GM23338 (cell line): Measurements from ENCODE around the gene LDB3. TPM values are rescaled to one million over a fixed set of nuclear protein-coding genes. Genes with fewer than 3 reads are reported as not detected.
"Not testable (repeated sequence)": the region's sequence is repeated elsewhere in the genome, so short reads cannot be mapped to it uniquely, and the experiment has no call there.

Source experiments
- ATAC-seq: fragments of 200-7000 bp; cut with Tn5 transposase; 3 replicates; pipeline ENCODE4 v1.9.1; 2020
- DNase-seq: peaks from one replicate; pipeline ENCODE4 v3.0.0-alpha.2; 2015; ENCODE audit warnings: low spot score
- H2AFZ ChIP-seq: fragments of 200-600 bp; sonication (generic); 2 replicates; pipeline ENCODE4 v1.8.0; 2016; ENCODE audit warnings: antibody characterized with exemption, mild to moderate bottlenecking, moderate library complexity
- H3F3A ChIP-seq: fragments of 200-600 bp; sonication (generic); replicated peaks from 2 replicates; pipeline ENCODE4 v1.8.0; 2017; ENCODE audit warnings: antibody characterized with exemption, mixed run types, low read depth
- H3K27ac ChIP-seq: fragments of 200-600 bp; sonication (generic); 2 replicates; pipeline ENCODE4 v1.6.1; 2016; ENCODE audit warnings: low read depth
- H3K27me3 ChIP-seq: fragments of 200-600 bp; sonication (generic); 2 replicates; pipeline ENCODE4 v1.8.0; 2016; ENCODE audit warnings: mild to moderate bottlenecking, mixed run types, moderate library complexity; ENCODE audit not compliant: insufficient read depth
- H3K36me3 ChIP-seq: fragments of 200-600 bp; sonication (generic); 2 replicates; pipeline ENCODE4 v1.8.0; 2016; ENCODE audit warnings: mild to moderate bottlenecking; ENCODE audit not compliant: insufficient read depth
- H3K4me1 ChIP-seq: fragments of 200-600 bp; sonication (generic); 2 replicates; pipeline ENCODE4 v1.8.0; 2016; ENCODE audit warnings: mild to moderate bottlenecking, moderate library complexity; ENCODE audit not compliant: insufficient read depth
- H3K4me2 ChIP-seq: fragments of 200-600 bp; sonication (generic); 2 replicates; pipeline ENCODE4 v1.7.1; 2017; ENCODE audit warnings: mixed run types
- H3K4me3 ChIP-seq: fragments of 200-600 bp; sonication (generic); 2 replicates; pipeline ENCODE4 v1.6.1; 2016; ENCODE audit warnings: mixed run types
- H3K79me2 ChIP-seq: fragments of 200-600 bp; sonication (generic); replicated peaks from 2 replicates; pipeline ENCODE4 v1.8.0; 2017; ENCODE audit warnings: mild to moderate bottlenecking; ENCODE audit not compliant: insufficient read depth
- H3K9me2 ChIP-seq: fragments of 200-600 bp; sonication (generic); 2 replicates; pipeline ENCODE4 v1.8.0; 2017; ENCODE audit not compliant: insufficient read depth
- H4K20me1 ChIP-seq: fragments of 200-600 bp; sonication (generic); replicated peaks from 2 replicates; pipeline ENCODE4 v1.8.0; 2017; ENCODE audit warnings: mild to moderate bottlenecking; ENCODE audit not compliant: insufficient read depth
- H3K27ac Mint-ChIP-seq: 2 replicates; pipeline ENCODE4 v1.8.0; 2020; ENCODE audit warnings: inconsistent platforms, mild to moderate bottlenecking, moderate library complexity, mixed read lengths
- H3K27me3 Mint-ChIP-seq: 3 replicates; pipeline ENCODE4 v1.8.0; 2022; ENCODE audit warnings: low read depth, mild to moderate bottlenecking, moderate library complexity, mixed read lengths, inconsistent platforms; ENCODE audit not compliant: insufficient read depth, poor library complexity
- H3K36me3 Mint-ChIP-seq: 3 replicates; pipeline ENCODE4 v1.8.0; 2021; ENCODE audit warnings: low read depth, mild to moderate bottlenecking, inconsistent platforms, moderate library complexity, mixed read lengths
- H3K4me1 Mint-ChIP-seq: 3 replicates; pipeline ENCODE4 v1.8.0; 2020; ENCODE audit warnings: mild to moderate bottlenecking, inconsistent platforms, mixed read lengths
- H3K4me3 Mint-ChIP-seq: 3 replicates; pipeline ENCODE4 v1.8.0; 2021; ENCODE audit warnings: moderate library complexity, mild to moderate bottlenecking, inconsistent platforms, mixed read lengths
- H3K9me3 Mint-ChIP-seq: 3 replicates; pipeline ENCODE4 v1.8.0; 2020; ENCODE audit warnings: moderate library complexity, mild to moderate bottlenecking, inconsistent platforms, mixed read lengths
- ETS1 ChIP-seq: IDR thresholded peaks from 2 replicates; pipeline ENCODE4 v1.6.1; 2016; ENCODE audit warnings: antibody characterized with exemption
- EZH2phosphoT487 ChIP-seq: fragments of 200-600 bp; sonication (generic); IDR thresholded peaks from one replicate; pipeline ENCODE4 v1.8.1; 2018; ENCODE audit warnings: antibody characterized with exemption; ENCODE audit not compliant: unreplicated experiment
- JUNB ChIP-seq: IDR thresholded peaks from one replicate; pipeline ENCODE4 v1.6.1; 2016; ENCODE audit warnings: antibody characterized with exemption; ENCODE audit not compliant: unreplicated experiment
- NANOG ChIP-seq: IDR thresholded peaks from 2 replicates; pipeline ENCODE4 v1.6.1; 2016; ENCODE audit warnings: antibody characterized with exemption, borderline replicate concordance
- POLR2AphosphoS5 ChIP-seq: IDR thresholded peaks from 2 replicates; pipeline ENCODE4 v1.6.1; 2016; ENCODE audit warnings: antibody characterized with exemption, low read depth
- STAT1 ChIP-seq: IDR thresholded peaks from one replicate; pipeline ENCODE4 v1.6.1; 2016; ENCODE audit warnings: antibody characterized with exemption; ENCODE audit not compliant: unreplicated experiment
- polyA plus RNA-seq: library from polyadenylated mRNA; unstranded; fragments of >200 nt; fragmentation: Nextera tagmentation; extraction: Ambion mirVana; gene quantifications from 2 replicates; pipeline ENCODE4 v1.2.1, GENCODE V29; 2016
- total RNA-seq: library from RNA; depleted of rRNA; stranded (reverse); fragments of >200 nt; shearing (Covaris generic); gene quantifications from 2 replicates; pipeline ENCODE4 v1.2.3, GENCODE V29; 2014
- TF ChIP-seq, protein P1 (sequence below): fragments of 250-450 bp; sonication (Bioruptor Pico); IDR thresholded peaks from 2 replicates; pipeline ENCODE4 v1.5.0; 2020; ENCODE audit warnings: mild to moderate bottlenecking, moderate library complexity

Gene LDB3
- total and polyA plus RNA-seq, 2 experiments from 2014 or later, result 0.14 to 0.16 TPM

DNA sequence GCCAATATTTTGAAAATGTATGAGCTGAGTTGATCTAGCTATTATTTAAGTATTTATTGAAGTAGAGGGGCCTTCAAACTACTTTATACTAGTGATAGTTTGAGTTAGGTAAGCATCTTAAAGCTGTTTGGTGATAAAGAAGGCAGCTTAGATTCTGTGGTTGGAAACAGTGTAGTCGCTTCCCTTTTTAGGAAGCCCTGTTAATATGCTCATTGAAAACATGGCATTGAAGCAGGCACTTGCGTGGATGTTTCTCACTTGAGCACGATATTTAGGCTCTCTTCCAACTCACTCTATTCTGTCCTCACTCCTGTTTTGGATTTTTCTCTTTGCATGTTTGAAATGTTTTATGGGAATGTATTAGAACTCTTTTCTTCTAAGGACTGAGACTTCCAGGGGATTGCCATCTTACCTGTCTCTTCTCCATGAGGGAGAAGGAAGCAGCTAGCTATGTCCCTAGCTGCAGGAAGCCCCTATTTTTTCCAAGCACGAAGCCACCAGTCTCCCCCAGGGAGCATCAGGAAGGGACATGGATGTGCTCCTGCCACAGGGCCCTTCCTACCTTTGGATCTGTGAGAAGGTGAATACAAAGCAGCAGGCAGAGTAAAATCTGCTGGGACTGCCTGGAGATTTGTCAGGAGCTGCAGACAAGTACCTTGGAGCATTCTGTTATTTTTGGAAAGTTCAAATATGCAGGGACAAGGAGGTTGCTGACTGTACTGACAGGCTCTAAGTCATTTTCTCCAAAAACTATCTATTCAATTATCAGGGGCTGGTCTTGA, 66.1 kb downstream of the LDB3 start (continued):
- TF ChIP-seq ETS1, result no peak

GRCh38 chr10:86735278-86735677, 67.0 kb downstream of the LDB3 start:
- not testable (repeated sequence) for H3K27ac Mint-ChIP-seq, H3F3A ChIP-seq, ATAC-seq, H2AFZ ChIP-seq, H4K20me1 ChIP-seq, H3K4me3 ChIP-seq, H3K9me3 Mint-ChIP-seq, H3K79me2 ChIP-seq, H3K36me3 ChIP-seq, H3K36me3 Mint-ChIP-seq, H3K27ac ChIP-seq, H3K9me2 ChIP-seq, H3K4me1 Mint-ChIP-seq, H3K27me3 ChIP-seq, H3K4me1 ChIP-seq, H3K4me3 Mint-ChIP-seq, H3K4me2 ChIP-seq, DNase-seq
- peaks cover 16% of the 10 kb centered on the region for H3K27me3 Mint-ChIP-seq

- Histone ChIP-seq H3K27ac (0 out of 2 replicates have a peak overlapping the region, but pooled peaks have one; percentile 10), H3K79me2 (no peaks in the 10 kb centered on the region), H3K36me3 (no peaks in the 10 kb centered on the region), H3K27me3 (no peaks in the 10 kb centered on the region), H2AFZ (peak overlapping the region; percentile 6; the same call in 1 of the 2 replicates), H3K4me1 (peaks cover 10% of the 10 kb centered on the region; the same call in 1 of the 2 replicates), H3K4me2 (peak overlapping the region; percentile 33; the same call in 1 of the 2 replicates), H3F3A (no peaks in the 10 kb centered on the region), H4K20me1 (no peaks in the 10 kb centered on the region), H3K4me3 (no peak overlapping the region), H3K9me2 (no peaks in the 10 kb centered on the region)
- Mint-ChIP-seq H3K27me3 (peaks cover 5% of the 10 kb centered on the region), H3K36me3 (no peaks in the 10 kb centered on the region), H3K27ac (no peak overlapping the region), H3K9me3 (no peaks in the 10 kb centered on the region), H3K4me3 (no peak overlapping the region), H3K4me1 (peaks cover 14% of the 10 kb centered on the region)
- ATAC-seq, result no peak
- no peak for DNase-seq
- TF ChIP-seq NANOG, result no peak
Measured at GRCh38 chr10:86742230-86742629, 73.9 kb downstream of the LDB3 start.

DNA sequence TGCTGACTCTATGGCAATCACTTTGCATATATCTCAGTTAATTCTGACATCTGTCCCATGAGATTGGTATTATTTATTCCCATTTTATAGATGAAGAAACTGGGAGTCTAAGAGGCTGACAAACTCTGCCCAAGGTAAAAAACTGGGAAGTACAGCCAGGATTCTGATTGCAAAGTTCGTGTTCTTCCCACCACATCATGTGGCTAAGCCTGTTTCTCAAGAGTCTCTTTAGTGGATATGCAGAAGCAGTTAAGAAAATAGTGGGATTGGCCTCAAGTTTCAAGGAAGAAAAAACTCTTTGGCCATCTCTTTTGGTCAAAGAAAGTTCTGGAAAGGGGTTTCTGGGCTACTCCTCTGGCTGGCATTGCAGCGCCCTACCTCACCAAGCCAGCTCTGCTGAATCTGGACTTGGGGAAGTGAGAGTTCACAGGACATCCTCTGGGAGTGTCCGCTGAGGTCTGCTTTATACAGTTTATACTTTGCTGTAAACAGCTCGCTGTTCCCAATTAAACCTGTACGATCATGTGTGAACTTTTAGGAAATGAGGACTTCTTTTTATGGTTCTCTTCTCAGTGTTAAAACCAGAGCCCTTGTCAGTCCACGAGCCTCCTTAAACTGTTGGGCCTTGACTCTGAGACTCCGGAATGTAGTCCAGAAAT, 75.9 kb downstream of the LDB3 start:
- H3K27ac ChIP-seq, result no peak overlapping the region; the same call in 1 of the 2 replicates
- Mint-ChIP-seq H3K9me3 (no peaks in the 10 kb centered on the region), H3K4me1 (peaks cover 14% of the 10 kb centered on the region), H3K36me3 (no peaks in the 10 kb centered on the region), H3K27me3 (peaks cover 5% of the 10 kb centered on the region), H3K27ac (no peak overlapping the region), H3K4me3 (no peak overlapping the region)
- H3K36me3 ChIP-seq, result no peaks in the 10 kb centered on the region
- H3K4me1 ChIP-seq, result peaks cover 17% of the 10 kb centered on the region; the same call in 1 of the 2 replicates
- H2AFZ ChIP-seq, result no peak overlapping the region
- H3F3A ChIP-seq, result no peaks in the 10 kb centered on the region
- H3K27me3 ChIP-seq, result no peaks in the 10 kb centered on the region
- no peaks in the 10 kb centered on the region for H4K20me1 ChIP-seq
- H3K4me2 ChIP-seq, result no peak overlapping the region
- H3K79me2 ChIP-seq, result no peaks in the 10 kb centered on the region
- ATAC-seq, result no peak
- DNase-seq, result no peak
- no peak overlapping the region for H3K4me3 ChIP-seq
- no peaks in the 10 kb centered on the region for H3K9me2 ChIP-seq
- no peak for TF ChIP-seq JUNB
- no peak for TF ChIP-seq STAT1
- TF ChIP-seq, protein P1, sequence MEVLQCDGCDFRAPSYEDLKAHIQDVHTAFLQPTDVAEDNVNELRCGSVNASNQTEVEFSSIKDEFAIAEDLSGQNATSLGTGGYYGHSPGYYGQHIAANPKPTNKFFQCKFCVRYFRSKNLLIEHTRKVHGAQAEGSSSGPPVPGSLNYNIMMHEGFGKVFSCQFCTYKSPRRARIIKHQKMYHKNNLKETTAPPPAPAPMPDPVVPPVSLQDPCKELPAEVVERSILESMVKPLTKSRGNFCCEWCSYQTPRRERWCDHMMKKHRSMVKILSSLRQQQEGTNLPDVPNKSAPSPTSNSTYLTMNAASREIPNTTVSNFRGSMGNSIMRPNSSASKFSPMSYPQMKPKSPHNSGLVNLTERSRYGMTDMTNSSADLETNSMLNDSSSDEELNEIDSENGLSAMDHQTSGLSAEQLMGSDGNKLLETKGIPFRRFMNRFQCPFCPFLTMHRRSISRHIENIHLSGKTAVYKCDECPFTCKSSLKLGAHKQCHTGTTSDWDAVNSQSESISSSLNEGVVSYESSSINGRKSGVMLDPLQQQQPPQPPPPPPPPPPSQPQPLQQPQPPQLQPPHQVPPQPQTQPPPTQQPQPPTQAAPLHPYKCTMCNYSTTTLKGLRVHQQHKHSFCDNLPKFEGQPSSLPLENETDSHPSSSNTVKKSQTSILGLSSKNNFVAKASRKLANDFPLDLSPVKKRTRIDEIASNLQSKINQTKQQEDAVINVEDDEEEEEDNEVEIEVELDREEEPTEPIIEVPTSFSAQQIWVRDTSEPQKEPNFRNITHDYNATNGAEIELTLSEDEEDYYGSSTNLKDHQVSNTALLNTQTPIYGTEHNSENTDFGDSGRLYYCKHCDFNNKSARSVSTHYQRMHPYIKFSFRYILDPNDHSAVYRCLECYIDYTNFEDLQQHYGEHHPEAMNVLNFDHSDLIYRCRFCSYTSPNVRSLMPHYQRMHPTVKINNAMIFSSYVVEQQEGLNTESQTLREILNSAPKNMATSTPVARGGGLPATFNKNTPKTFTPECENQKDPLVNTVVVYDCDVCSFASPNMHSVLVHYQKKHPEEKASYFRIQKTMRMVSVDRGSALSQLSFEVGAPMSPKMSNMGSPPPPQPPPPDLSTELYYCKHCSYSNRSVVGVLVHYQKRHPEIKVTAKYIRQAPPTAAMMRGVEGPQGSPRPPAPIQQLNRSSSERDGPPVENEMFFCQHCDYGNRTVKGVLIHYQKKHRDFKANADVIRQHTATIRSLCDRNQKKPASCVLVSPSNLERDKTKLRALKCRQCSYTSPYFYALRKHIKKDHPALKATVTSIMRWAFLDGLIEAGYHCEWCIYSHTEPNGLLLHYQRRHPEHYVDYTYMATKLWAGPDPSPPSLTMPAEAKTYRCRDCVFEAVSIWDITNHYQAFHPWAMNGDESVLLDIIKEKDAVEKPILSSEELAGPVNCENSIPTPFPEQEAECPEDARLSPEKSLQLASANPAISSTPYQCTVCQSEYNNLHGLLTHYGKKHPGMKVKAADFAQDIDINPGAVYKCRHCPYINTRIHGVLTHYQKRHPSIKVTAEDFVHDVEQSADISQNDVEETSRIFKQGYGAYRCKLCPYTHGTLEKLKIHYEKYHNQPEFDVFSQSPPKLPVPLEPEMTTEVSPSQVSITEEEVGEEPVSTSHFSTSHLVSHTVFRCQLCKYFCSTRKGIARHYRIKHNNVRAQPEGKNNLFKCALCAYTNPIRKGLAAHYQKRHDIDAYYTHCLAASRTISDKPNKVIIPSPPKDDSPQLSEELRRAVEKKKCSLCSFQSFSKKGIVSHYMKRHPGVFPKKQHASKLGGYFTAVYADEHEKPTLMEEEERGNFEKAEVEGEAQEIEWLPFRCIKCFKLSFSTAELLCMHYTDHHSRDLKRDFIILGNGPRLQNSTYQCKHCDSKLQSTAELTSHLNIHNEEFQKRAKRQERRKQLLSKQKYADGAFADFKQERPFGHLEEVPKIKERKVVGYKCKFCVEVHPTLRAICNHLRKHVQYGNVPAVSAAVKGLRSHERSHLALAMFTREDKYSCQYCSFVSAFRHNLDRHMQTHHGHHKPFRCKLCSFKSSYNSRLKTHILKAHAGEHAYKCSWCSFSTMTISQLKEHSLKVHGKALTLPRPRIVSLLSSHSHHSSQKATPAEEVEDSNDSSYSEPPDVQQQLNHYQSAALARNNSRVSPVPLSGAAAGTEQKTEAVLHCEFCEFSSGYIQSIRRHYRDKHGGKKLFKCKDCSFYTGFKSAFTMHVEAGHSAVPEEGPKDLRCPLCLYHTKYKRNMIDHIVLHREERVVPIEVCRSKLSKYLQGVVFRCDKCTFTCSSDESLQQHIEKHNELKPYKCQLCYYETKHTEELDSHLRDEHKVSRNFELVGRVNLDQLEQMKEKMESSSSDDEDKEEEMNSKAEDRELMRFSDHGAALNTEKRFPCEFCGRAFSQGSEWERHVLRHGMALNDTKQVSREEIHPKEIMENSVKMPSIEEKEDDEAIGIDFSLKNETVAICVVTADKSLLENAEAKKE (CRISPR knock-in tag), result no peak
- TF ChIP-seq POLR2AphosphoS5, result no peak
- no peak for TF ChIP-seq EZH2phosphoT487
